HCT116 (cell line): ENCODE measurements around the gene C12orf43. TPM values are rescaled to one million over a fixed set of nuclear protein-coding genes. Genes with fewer than 3 reads are reported as not detected.
A peak's percentile ranks its signal among the peaks of the same experiment; 100 is the strongest.

Source experiments
- ATAC-seq: fragments of 200-7000 bp; cut with Tn5 transposase; 2 replicates; pipeline ENCODE4 v1.9.1; 2020; ENCODE audit warnings: mild to moderate bottlenecking, moderate library complexity
- BruUV-seq: library from RNA; stranded (reverse); fragments of 400-500 nt; replicated peaks from 2 replicates; lab custom pipeline; 2021; lab: Mats Ljungman, UMichigan
- CTCF ChIA-PET: fragments of 300-600 bp; sonication (Branson Sonifier 250); formaldehyde crosslinking; loops from one replicate; lab custom pipeline; 2021; ENCODE audit warnings: antibody characterized with exemption; lab: Charles Lee
- POLR2A ChIA-PET: fragments of 300-600, 350-600 bp; sonication (Branson Sonifier 250); formaldehyde crosslinking; loops from one replicate; lab custom pipeline; 2021; ENCODE audit warnings: antibody characterized with exemption; lab: Charles Lee
- RAD21 ChIA-PET, 2 experiments: fragments of 300-600 bp; sonication (Branson Sonifier 250); formaldehyde crosslinking; loops; one replicate each; lab custom pipeline; 2023; ENCODE audit warnings: low total read pairs in 2 of 2; ENCODE audit not compliant: uncharacterized antibody in 2 of 2, unreplicated experiment in 2 of 2, low non-redundant PET in 1 of 2; lab: Charles Lee
- DNase-seq: peaks from one replicate; pipeline ENCODE4 v3.0.0-alpha.2; 2010; ENCODE audit warnings: low read depth, low spot score
- H2AFZ ChIP-seq: fragments of 200-600 bp; shearing (Covaris generic), sonication (generic); 2 replicates; pipeline ENCODE4 v1.6.1; 2017; ENCODE audit warnings: low read depth, mixed run types, mixed read lengths, antibody characterized with exemption, low read length; ENCODE audit not compliant: poor library complexity, severe bottlenecking
- H3K27ac ChIP-seq: 2 replicates; pipeline ENCODE4 v1.5.1; 2012; ENCODE audit warnings: low read depth, low read length
- H3K27me3 ChIP-seq: fragments of 200-600 bp; sonication (generic); 2 replicates; pipeline ENCODE4 v1.6.1; 2016; ENCODE audit warnings: mixed run types, low read length, mixed read lengths; ENCODE audit not compliant: insufficient read depth
- H3K36me3 ChIP-seq, 2 experiments: fragments of 200-500 bp in 1 of 2; fragments of 200-600 bp in 1 of 2; sonication (Bioruptor generic) in 1 of 2; sonication (generic) in 1 of 2; 2 replicates each; pipeline versions ENCODE4 v1.5.1 to v1.6.1; 2014 to 2016; ENCODE audit warnings: low read length in 2 of 2, inconsistent platforms in 1 of 2, mixed read lengths in 1 of 2, mixed run types in 1 of 2; ENCODE audit not compliant: insufficient read depth in 2 of 2, control insufficient read depth in 1 of 2
- H3K4me1 ChIP-seq, 2 experiments: fragments of 200-600 bp in 1 of 2; sonication (generic) in 1 of 2; 2 replicates each; pipeline versions ENCODE4 v1.5.1 to v1.6.1; 2012 to 2017; ENCODE audit warnings: low read length in 2 of 2, inconsistent platforms in 1 of 2, mild to moderate bottlenecking in 1 of 2, mixed read lengths in 1 of 2, mixed run types in 1 of 2, moderate library complexity in 1 of 2; ENCODE audit not compliant: insufficient read depth in 2 of 2, control insufficient read depth in 1 of 2
- H3K4me2 ChIP-seq: fragments of 200-600 bp; sonication (generic); 2 replicates; pipeline ENCODE4 v1.6.1; 2017; ENCODE audit warnings: mixed run types, low read length, mixed read lengths
- H3K4me3 ChIP-seq, 2 experiments: fragments of 200-600 bp in 1 of 2; sonication (generic) in 1 of 2; replicated peaks in 1 of 2; 2 replicates each; pipeline ENCODE4 v1.5.1; 2011 to 2016; ENCODE audit warnings: low read length in 2 of 2, control low read depth in 1 of 2, low read depth in 1 of 2, mild to moderate bottlenecking in 1 of 2, mixed read lengths in 1 of 2, mixed run types in 1 of 2
- H3K79me2 ChIP-seq: fragments of 200-600 bp; sonication (generic); 2 replicates; pipeline ENCODE4 v1.6.1; 2017; ENCODE audit warnings: mild to moderate bottlenecking, mixed run types, low read length, moderate library complexity, mixed read lengths; ENCODE audit not compliant: insufficient read depth
- H3K9ac ChIP-seq: fragments of 200-600 bp; sonication (generic); 2 replicates; pipeline ENCODE4 v1.6.1; 2016; ENCODE audit warnings: low read length, mixed read lengths
- H3K9me2 ChIP-seq: fragments of 200-600 bp; sonication (generic), shearing (Covaris generic); 2 replicates; pipeline ENCODE4 v1.6.1; 2017; ENCODE audit warnings: mixed run types, mild to moderate bottlenecking, moderate library complexity; ENCODE audit not compliant: insufficient read depth
- H3K9me3 ChIP-seq, 2 experiments: fragments of 200-500 bp in 1 of 2; fragments of 200-600 bp in 1 of 2; sonication (Bioruptor generic) in 1 of 2; sonication (generic) in 1 of 2; 2 replicates each; pipeline ENCODE4 v1.6.1; 2014 to 2017; ENCODE audit warnings: low read length in 2 of 2, mixed read lengths in 2 of 2, inconsistent platforms in 1 of 2, low read depth in 1 of 2, mild to moderate bottlenecking in 1 of 2, mixed run types in 1 of 2, moderate library complexity in 1 of 2; ENCODE audit not compliant: control insufficient read depth in 1 of 2, insufficient read depth in 1 of 2
- H4K20me1 ChIP-seq: fragments of 200-600 bp; sonication (generic), shearing (Covaris generic); 2 replicates; pipeline ENCODE4 v1.6.1; 2017; ENCODE audit warnings: mixed run types, mild to moderate bottlenecking, moderate library complexity; ENCODE audit not compliant: insufficient read depth
- CBX3 ChIP-seq: IDR thresholded peaks from 2 replicates; pipeline ENCODE4 v1.6.1; 2012; ENCODE audit warnings: low read depth
- CEBPB ChIP-seq: IDR thresholded peaks from 2 replicates; pipeline ENCODE4 v1.6.1; 2012; ENCODE audit warnings: low read depth
- EZH2 ChIP-seq: fragments of 200-600 bp; sonication (generic); IDR thresholded peaks from 2 replicates; pipeline ENCODE4 v1.6.1; 2017; ENCODE audit warnings: antibody characterized with exemption, mixed run types
- EZH2phosphoT487 ChIP-seq: fragments of 200-600 bp; IDR thresholded peaks from 2 replicates; pipeline ENCODE4 v1.6.1; 2018; ENCODE audit warnings: antibody characterized with exemption, borderline replicate concordance
- FOSL1 ChIP-seq: IDR thresholded peaks from 2 replicates; pipeline ENCODE4 v1.6.1; 2012; ENCODE audit warnings: low read depth
- JUND ChIP-seq: IDR thresholded peaks from 2 replicates; pipeline ENCODE4 v1.6.1; 2012
- POLR2A ChIP-seq: IDR thresholded peaks from 2 replicates; pipeline ENCODE4 v1.7.0; 2011; ENCODE audit warnings: borderline replicate concordance; ENCODE audit not compliant: insufficient read depth, insufficient read length; ENCODE audit errors: extremely low read depth
- POLR2AphosphoS5 ChIP-seq: IDR thresholded peaks from 2 replicates; pipeline ENCODE4 v1.6.1; 2011; ENCODE audit warnings: mild to moderate bottlenecking, low read depth, low read length, moderate library complexity
- SP1 ChIP-seq: IDR thresholded peaks from 2 replicates; pipeline ENCODE4 v1.6.1; 2012; ENCODE audit warnings: low read depth
- TCF7L2 ChIP-seq: IDR thresholded peaks from 2 replicates; pipeline ENCODE4 v1.7.0; 2011; ENCODE audit warnings: borderline replicate concordance, inconsistent platforms; ENCODE audit not compliant: insufficient read depth, insufficient read length; ENCODE audit errors: extremely low read depth
- YY1 ChIP-seq: IDR thresholded peaks from 2 replicates; pipeline ENCODE4 v1.6.1; 2011; ENCODE audit warnings: low read length, low read depth, moderate library complexity, mild to moderate bottlenecking; ENCODE audit not compliant: insufficient replicate concordance; ENCODE audit errors: extremely low read depth
- ZFX ChIP-seq: fragments of 450-650 bp; IDR thresholded peaks from 2 replicates; pipeline ENCODE4 v1.6.1; 2017
- ZNF274 ChIP-seq: fragments of 200-500 bp; sonication (Bioruptor generic); IDR thresholded peaks from 2 replicates; pipeline ENCODE4 v1.6.1; 2014; ENCODE audit warnings: mild to moderate bottlenecking, low read depth, low read length, inconsistent platforms
- intact Hi-C: fragments of 100-400 bp; cut with micrococcal nuclease; formaldehyde crosslinking; loops from 2 replicates; pipeline ENCODE4 v1.10.0; 2022
- total RNA-seq: library from RNA; stranded (reverse); gene quantifications from one replicate; pipeline ENCODE4 v1.2.1, GENCODE V29; 2021; ENCODE audit not compliant: unreplicated experiment
- TF ChIP-seq, protein P1 (sequence below), 3 experiments: fragments of 200-600 bp in 1 of 3; sonication (generic) in 1 of 3; IDR thresholded peaks in 2 of 3; conservative IDR thresholded peaks in 1 of 3; 2 replicates each; pipeline ENCODE4 v1.5.1; 2012 to 2017; ENCODE audit warnings: low read depth in 2 of 3, low read length in 2 of 3, antibody characterized with exemption in 1 of 3, borderline replicate concordance in 1 of 3, control low read depth in 1 of 3, mild to moderate bottlenecking in 1 of 3, mixed read lengths in 1 of 3, mixed run types in 1 of 3, moderate library complexity in 1 of 3; ENCODE audit not compliant: insufficient read depth in 1 of 3
- TF ChIP-seq, protein P2 (sequence below): IDR thresholded peaks from 2 replicates; pipeline ENCODE4 v1.6.1; 2012
- TF ChIP-seq, protein P3 (sequence below): IDR thresholded peaks from 2 replicates; pipeline ENCODE4 v1.6.1; 2011; ENCODE audit warnings: mild to moderate bottlenecking, low read length, moderate library complexity; ENCODE audit not compliant: insufficient replicate concordance; ENCODE audit errors: extremely low read depth

C12orf43 gene
- total RNA-seq, 1 experiment from 2014 or later: 16.2 TPM

DNA sequence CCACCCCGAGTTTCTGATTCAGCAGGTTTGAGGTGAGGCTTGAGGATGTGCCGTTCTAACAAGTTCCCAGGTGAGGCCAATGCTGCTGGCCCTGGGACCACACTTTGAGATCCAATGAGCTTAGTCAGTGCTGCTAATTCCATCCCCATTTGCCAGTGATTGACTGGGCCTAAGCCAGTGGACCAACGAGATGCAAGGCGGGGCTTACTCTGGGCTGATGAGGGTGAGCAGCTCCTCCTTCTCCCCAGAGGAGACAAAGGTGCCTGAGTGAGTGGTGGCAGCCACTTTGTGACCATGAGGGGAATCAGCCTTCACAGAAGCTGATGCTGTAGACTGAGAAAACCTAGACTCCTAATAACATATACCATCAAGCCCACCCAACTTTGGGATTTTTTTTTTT, 61.1 kb downstream of the C12orf43 start:
- TF ChIP-seq ZNF274: no peak
- TF ChIP-seq EZH2: no peak
- peak; percentile 67 for TF ChIP-seq SP1
- TF ChIP-seq, protein P1, sequence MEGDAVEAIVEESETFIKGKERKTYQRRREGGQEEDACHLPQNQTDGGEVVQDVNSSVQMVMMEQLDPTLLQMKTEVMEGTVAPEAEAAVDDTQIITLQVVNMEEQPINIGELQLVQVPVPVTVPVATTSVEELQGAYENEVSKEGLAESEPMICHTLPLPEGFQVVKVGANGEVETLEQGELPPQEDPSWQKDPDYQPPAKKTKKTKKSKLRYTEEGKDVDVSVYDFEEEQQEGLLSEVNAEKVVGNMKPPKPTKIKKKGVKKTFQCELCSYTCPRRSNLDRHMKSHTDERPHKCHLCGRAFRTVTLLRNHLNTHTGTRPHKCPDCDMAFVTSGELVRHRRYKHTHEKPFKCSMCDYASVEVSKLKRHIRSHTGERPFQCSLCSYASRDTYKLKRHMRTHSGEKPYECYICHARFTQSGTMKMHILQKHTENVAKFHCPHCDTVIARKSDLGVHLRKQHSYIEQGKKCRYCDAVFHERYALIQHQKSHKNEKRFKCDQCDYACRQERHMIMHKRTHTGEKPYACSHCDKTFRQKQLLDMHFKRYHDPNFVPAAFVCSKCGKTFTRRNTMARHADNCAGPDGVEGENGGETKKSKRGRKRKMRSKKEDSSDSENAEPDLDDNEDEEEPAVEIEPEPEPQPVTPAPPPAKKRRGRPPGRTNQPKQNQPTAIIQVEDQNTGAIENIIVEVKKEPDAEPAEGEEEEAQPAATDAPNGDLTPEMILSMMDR (IDR thresholded peaks at IDR 0.05 in 2 of 3, conservative IDR thresholded peaks at IDR 0.05 in 1 of 3; ENCODE audit: borderline replicate concordance in 1 of 3, insufficient read depth in 1 of 3, low read depth in 2 of 3, low read length in 2 of 3): no peak
- peak; percentile 48; the same call in 1 of the 2 replicates for TF ChIP-seq POLR2AphosphoS5
- ChIA-PET CTCF (interaction anchor here (1.5 to 3.0 kb wide), 2 partner anchors 12 to 16 kb away, joined by 8 to 16 read pairs; no protein-coding TSS in a partner anchor), POLR2A (interaction anchor here (0.9 to 1.8 kb wide), 5 partner anchors 11 to 374 kb away, joined by 4 to 8 read pairs (median 7); partner anchors contain the start of gene POP5), RAD21 (no interaction called here)
- H3K9me3 ChIP-seq: no peaks in the 10 kb centered on the region
- peak overlapping the region; percentile 32 for H3K4me2 ChIP-seq
- H3K36me3 ChIP-seq: no peaks in the 10 kb centered on the region
- DNase-seq: peak; percentile 80
- H3K4me1 ChIP-seq: peaks cover 12 to 39% of the 10 kb centered on the region in 2 experiments; a peak in 3 of 4 replicates
- no peak overlapping the region for H3K9ac ChIP-seq
- no peak overlapping the region for H3K27ac ChIP-seq
- peak; percentile 97 for ATAC-seq
- no peaks in the 10 kb centered on the region for H3K9me2 ChIP-seq
- H4K20me1 ChIP-seq: no peaks in the 10 kb centered on the region
- no peaks in the 10 kb centered on the region for H3K27me3 ChIP-seq
- H3K4me3 ChIP-seq: no peak overlapping the region
- peak overlapping the region; percentile 19 for H2AFZ ChIP-seq
- BruUV-seq: no TSS peak
- H3K79me2 ChIP-seq: no peaks in the 10 kb centered on the region
- intact Hi-C loops: no loop called here

DNA sequence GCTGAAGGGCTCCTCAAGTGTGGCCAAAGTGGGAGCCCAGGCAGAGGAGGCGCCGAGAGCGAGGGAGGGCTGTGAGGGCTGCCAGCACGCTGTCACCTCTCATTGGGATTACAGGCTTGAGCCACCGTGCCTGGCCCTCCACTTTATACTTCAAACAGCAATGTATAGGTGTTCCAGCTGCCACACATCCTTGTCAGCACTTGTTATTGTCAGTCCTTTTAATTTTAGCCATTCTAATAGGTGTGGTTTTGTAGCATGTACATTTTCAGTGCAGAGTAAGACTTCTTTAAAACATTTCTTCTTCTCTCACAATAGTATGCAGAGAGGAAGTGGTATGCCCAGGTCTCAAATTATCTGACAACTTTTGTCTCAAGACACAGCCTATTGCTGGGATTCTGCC, 65.5 kb downstream of the C12orf43 start:
- Histone ChIP-seq H3K9ac (no peak overlapping the region), H3K36me3 (no peaks in the 10 kb centered on the region), H3K9me2 (no peaks in the 10 kb centered on the region), H3K9me3 (no peaks in the 10 kb centered on the region), H2AFZ (no peak overlapping the region), H3K27me3 (no peaks in the 10 kb centered on the region), H4K20me1 (no peaks in the 10 kb centered on the region), H3K79me2 (no peaks in the 10 kb centered on the region), H3K4me2 (no peak overlapping the region), H3K27ac (no peak overlapping the region), H3K4me1 (peaks cover 5 to 27% of the 10 kb centered on the region in 2 experiments; a peak in 3 of 4 replicates), H3K4me3 (no peak overlapping the region)
- RAD21 ChIA-PET: no interaction called here
- intact Hi-C loops: no loop called here
- ATAC-seq: no peak
- POLR2A ChIA-PET: no interaction called here
- CTCF ChIA-PET: no interaction called here
- DNase-seq: no peak
- BruUV-seq: no TSS peak
- TF ChIP-seq, protein P2, sequence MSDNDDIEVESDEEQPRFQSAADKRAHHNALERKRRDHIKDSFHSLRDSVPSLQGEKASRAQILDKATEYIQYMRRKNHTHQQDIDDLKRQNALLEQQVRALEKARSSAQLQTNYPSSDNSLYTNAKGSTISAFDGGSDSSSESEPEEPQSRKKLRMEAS: no peak
- TF ChIP-seq ZFX: no peak
- TF ChIP-seq, protein P3, sequence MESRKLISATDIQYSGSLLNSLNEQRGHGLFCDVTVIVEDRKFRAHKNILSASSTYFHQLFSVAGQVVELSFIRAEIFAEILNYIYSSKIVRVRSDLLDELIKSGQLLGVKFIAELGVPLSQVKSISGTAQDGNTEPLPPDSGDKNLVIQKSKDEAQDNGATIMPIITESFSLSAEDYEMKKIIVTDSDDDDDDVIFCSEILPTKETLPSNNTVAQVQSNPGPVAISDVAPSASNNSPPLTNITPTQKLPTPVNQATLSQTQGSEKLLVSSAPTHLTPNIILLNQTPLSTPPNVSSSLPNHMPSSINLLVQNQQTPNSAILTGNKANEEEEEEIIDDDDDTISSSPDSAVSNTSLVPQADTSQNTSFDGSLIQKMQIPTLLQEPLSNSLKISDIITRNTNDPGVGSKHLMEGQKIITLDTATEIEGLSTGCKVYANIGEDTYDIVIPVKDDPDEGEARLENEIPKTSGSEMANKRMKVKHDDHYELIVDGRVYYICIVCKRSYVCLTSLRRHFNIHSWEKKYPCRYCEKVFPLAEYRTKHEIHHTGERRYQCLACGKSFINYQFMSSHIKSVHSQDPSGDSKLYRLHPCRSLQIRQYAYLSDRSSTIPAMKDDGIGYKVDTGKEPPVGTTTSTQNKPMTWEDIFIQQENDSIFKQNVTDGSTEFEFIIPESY: no peak
- TF ChIP-seq FOSL1: no peak
- TF ChIP-seq YY1: no peak
- TF ChIP-seq EZH2phosphoT487: no peak
- TF ChIP-seq CEBPB: no peak
- TF ChIP-seq CBX3: no peak
- TF ChIP-seq POLR2A: no peak
- no peak for TF ChIP-seq TCF7L2
- TF ChIP-seq SP1: no peak
- no peak for TF ChIP-seq JUND
